IPS-18c (cell line): ENCODE data around the gene ZSWIM6.

Experiments
- H3K4me3 ChIP-seq: 2 replicates; pipeline ENCODE4 v1.7.0; 2013; ENCODE audit warnings: low read depth, mild to moderate bottlenecking, low read length, moderate library complexity; ENCODE audit not compliant: insufficient read depth
- H3K9me3 ChIP-seq: one replicate; pipeline ENCODE4 v1.6.1; 2013; ENCODE audit warnings: mild to moderate bottlenecking, low read length, moderate library complexity; ENCODE audit not compliant: control insufficient read depth, insufficient read depth

Gene ZSWIM6

GRCh38 chr5:61331407-61332357 is at the start of gene ZSWIM6:
TSS of gene ZSWIM6 (plus strand) at chr5:61332258. CDS start at chr5:61332273, 15 bp downstream.
- Histone ChIP-seq H3K4me3 (peak within 1 kb of the TSS; percentile 88), H3K9me3 (no peaks in the 10 kb centered on the region)

GRCh38 chr5:61283471-61283870 is 48.6 kb upstream of the ZSWIM6 start:
- H3K9me3 ChIP-seq = no peaks in the 10 kb centered on the region
- no peak overlapping the region for H3K4me3 ChIP-seq

- no peak overlapping the region for H3K4me3 ChIP-seq
- H3K9me3 ChIP-seq = no peaks in the 10 kb centered on the region
Measured at GRCh38 chr5:61285531-61285930, 46.5 kb upstream of the ZSWIM6 start.

GRCh38 chr5:61286446-61287132 is 45.5 kb upstream of the ZSWIM6 start:
- Histone ChIP-seq H3K4me3 (no peak overlapping the region), H3K9me3 (no peaks in the 10 kb centered on the region)

GRCh38 chr5:61287474-61287873 is 44.6 kb upstream of the ZSWIM6 start:
- Histone ChIP-seq H3K9me3 (no peaks in the 10 kb centered on the region), H3K4me3 (no peak overlapping the region)

GRCh38 chr5:61289241-61289640 is 42.8 kb upstream of the ZSWIM6 start:
- Histone ChIP-seq H3K9me3 (no peaks in the 10 kb centered on the region), H3K4me3 (no peak overlapping the region)

- H3K4me3 ChIP-seq = no peak overlapping the region
- H3K9me3 ChIP-seq = no peaks in the 10 kb centered on the region
Measured at GRCh38 chr5:61289669-61290306, 42.3 kb upstream of the ZSWIM6 start.

GRCh38 chr5:61290791-61291210 is 41.3 kb upstream of the ZSWIM6 start:
- Histone ChIP-seq H3K4me3 (no peak overlapping the region), H3K9me3 (no peaks in the 10 kb centered on the region)

- Histone ChIP-seq H3K9me3 (no peaks in the 10 kb centered on the region), H3K4me3 (no peak overlapping the region)
Measured at GRCh38 chr5:61292062-61292657, 39.9 kb upstream of the ZSWIM6 start.

GRCh38 chr5:61293071-61293470 is 39.0 kb upstream of the ZSWIM6 start:
- Histone ChIP-seq H3K9me3 (no peaks in the 10 kb centered on the region), H3K4me3 (no peak overlapping the region)

- Histone ChIP-seq H3K9me3 (no peaks in the 10 kb centered on the region), H3K4me3 (no peak overlapping the region)
Measured at GRCh38 chr5:61293873-61294272, 38.2 kb upstream of the ZSWIM6 start.

GRCh38 chr5:61295365-61295764 is 36.7 kb upstream of the ZSWIM6 start:
- Histone ChIP-seq H3K9me3 (no peaks in the 10 kb centered on the region), H3K4me3 (no peak overlapping the region)

GRCh38 chr5:61298066-61298465 is 34.0 kb upstream of the ZSWIM6 start:
- H3K4me3 ChIP-seq = no peak overlapping the region
- no peaks in the 10 kb centered on the region for H3K9me3 ChIP-seq

- Histone ChIP-seq H3K9me3 (no peaks in the 10 kb centered on the region), H3K4me3 (no peak overlapping the region)
Measured at GRCh38 chr5:61298580-61298979, 33.5 kb upstream of the ZSWIM6 start.

- Histone ChIP-seq H3K4me3 (no peak overlapping the region), H3K9me3 (no peaks in the 10 kb centered on the region)
Measured at GRCh38 chr5:61299261-61299681, 32.8 kb upstream of the ZSWIM6 start.

- no peaks in the 10 kb centered on the region for H3K9me3 ChIP-seq
- no peak overlapping the region for H3K4me3 ChIP-seq
Measured at GRCh38 chr5:61301341-61302199, 30.5 kb upstream of the ZSWIM6 start.

- H3K4me3 ChIP-seq = no peak overlapping the region
- no peaks in the 10 kb centered on the region for H3K9me3 ChIP-seq
Measured at GRCh38 chr5:61302200-61302563, 29.9 kb upstream of the ZSWIM6 start.
